SH-SY5Y (cell line): ENCODE data around the gene DNAH10.

Experiments used
- GATA2 ChIP-seq: IDR thresholded peaks from 2 replicates; pipeline ENCODE4 v1.6.1; 2011; ENCODE audit warnings: mild to moderate bottlenecking, low read depth, low read length
- GATA3 ChIP-seq: IDR thresholded peaks from 2 replicates; pipeline ENCODE4 v1.6.1; 2011; ENCODE audit warnings: low read depth, mild to moderate bottlenecking, low read length, moderate library complexity

The DNAH10 gene

GRCh38 chr12:123948796-123949769 is 187.0 kb downstream of the DNAH10 start:
- TF ChIP-seq GATA3 (no peak), GATA2 (no peak)

DNA sequence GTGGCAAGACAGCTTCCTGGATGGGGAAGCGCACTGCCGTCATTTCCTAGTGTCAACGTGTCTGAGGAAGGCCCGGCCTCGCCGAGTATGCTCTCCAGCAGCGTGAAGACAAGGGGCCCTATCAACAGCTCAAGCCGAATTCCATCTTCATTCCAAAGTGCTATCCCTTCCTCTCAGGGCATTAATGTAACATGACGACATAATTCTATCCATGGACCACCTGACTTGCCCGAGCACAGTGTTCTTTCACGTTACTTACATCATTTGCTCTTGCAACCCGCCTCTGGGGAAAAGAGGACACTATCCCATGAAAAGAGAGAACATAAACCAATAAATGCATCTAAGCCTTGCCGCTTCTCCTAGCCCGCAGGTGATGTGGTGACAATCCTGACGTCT is 187.7 kb downstream of the DNAH10 start:
- TF ChIP-seq GATA3 (no peak), GATA2 (no peak)

GRCh38 chr12:123950476-123951349 is 188.6 kb downstream of the DNAH10 start:
- TF ChIP-seq GATA3 (no peak), GATA2 (no peak)

DNA sequence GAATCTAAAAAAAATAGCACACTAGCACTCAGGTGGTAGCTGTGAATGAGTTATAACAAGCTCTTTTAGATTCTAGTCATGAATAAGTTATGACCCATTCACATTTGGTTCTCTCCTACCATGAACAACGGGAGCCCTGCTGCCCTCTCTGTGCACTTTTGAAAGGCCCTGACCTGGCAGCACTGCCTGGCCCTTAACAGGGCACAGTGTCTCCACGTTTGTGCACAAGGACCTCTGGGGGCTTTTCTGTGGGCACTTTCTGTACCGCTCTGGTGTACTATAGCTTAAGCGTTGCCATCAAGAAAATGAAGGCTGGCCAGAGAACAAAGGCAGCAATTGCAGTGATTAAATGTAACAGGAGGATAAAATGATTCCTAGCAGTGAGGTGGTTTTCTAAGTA is 189.4 kb downstream of the DNAH10 start:
- TF ChIP-seq GATA3 (no peak), GATA2 (no peak)

DNA sequence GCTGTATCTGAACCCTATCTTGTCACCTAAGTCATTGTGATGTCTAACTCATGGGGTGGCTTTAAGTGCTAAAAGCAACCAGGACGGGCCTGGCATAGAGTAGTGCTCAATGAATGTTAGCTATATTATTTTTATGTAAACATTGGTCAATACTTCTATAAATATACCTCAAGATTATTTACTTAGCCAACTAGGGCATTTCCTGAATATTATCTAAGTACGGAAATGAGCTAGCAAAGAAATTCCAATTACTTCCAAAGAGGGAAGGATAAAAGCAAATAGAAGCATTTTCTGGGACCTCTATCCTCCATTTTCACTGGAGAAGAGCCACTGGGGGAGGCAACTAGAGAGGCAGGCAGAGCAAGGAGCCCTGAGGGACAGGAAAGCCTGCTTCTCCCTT is 189.9 kb downstream of the DNAH10 start:
- no peak for TF ChIP-seq GATA3
- no peak for TF ChIP-seq GATA2

DNA sequence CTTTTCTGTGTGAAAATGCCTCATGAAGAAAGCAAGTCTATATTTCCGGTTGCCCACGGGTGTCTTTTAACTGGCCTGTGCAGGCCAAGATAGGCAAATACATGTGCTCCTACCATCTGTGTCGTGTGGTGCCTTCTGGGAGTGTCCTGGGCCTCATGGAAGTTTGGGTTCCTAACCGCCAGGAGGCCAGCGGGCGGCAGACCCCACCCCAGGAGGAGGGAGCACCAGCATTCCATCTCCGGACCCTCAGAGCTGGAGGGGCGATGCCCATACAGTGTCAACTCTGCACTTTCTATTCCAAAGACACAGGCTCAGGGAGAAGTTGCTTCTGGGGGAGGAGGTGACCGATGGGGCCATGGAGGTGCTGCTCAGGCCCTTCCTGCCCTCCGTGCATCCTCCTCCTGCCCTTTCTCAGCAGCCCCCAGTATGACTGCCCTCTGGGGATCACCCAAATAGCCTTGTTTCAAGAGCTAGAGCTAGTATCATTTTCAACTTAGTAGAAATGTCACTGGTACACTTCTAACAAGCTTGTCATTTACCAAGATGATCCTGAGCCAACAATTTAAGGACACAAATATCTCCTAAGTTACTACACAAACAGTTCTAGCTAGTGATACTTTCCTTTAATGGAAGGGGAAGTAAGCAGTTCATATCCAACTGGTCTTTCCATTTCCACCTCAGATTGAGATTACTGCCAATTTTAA is 192.7 kb downstream of the DNAH10 start:
- TF ChIP-seq GATA3 = no peak
- TF ChIP-seq GATA2 = no peak

- TF ChIP-seq GATA3 (no peak), GATA2 (no peak)
These were observed 194.1 kb downstream of the DNAH10 start for GRCh38 chr12:123956249-123956648.

GRCh38 chr12:123957196-123957595 is 195.1 kb downstream of the DNAH10 start:
- no peak for TF ChIP-seq GATA2
- no peak for TF ChIP-seq GATA3

GRCh38 chr12:123958462-123958861 is 196.4 kb downstream of the DNAH10 start:
- TF ChIP-seq GATA2 (no peak), GATA3 (no peak)

GRCh38 chr12:123958876-123959275 is 196.8 kb downstream of the DNAH10 start:
- TF ChIP-seq GATA2 (no peak), GATA3 (no peak)

DNA sequence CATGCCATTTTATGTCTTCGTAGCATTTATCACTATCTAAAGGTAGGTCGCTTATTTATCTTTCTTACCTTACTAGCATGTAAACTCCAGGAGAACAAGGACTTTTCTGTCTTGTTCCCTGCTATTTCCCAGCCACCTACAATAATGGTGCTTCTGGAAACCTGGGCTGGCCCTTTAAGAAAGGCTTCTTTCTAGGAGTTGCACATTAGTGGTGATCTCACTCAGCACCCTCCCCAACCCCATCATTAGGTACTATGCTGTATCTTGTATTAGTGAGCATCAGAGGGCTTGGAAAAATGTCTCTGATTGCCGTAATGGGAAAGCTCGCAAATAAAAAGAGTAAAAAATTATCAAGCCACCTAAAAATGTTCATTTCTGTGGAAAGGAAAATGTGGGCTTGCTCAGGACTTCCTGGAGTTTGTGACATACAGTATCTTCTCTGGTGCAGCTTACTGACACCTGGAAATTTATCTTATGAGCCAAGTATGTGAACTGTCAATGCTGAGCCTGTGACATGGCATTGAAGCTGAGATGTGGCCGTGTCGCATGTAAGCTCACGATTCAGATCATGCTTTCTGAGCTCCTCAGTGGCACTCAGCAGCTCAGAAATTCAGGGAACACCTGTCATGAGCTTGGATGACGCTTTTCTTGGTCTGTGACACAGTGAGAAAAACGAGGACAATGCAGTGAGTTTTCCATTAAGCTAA is 198.1 kb downstream of the DNAH10 start:
- no peak for TF ChIP-seq GATA3
- TF ChIP-seq GATA2 = no peak

GRCh38 chr12:123960856-123961255 is 198.8 kb downstream of the DNAH10 start:
- TF ChIP-seq GATA3 (no peak), GATA2 (no peak)
